ENCODE results near the gene CTSW.
A peak's percentile ranks its signal among the peaks of the same experiment; 100 is the strongest.

CTSW gene

GRCh38 chr11:65868076-65868667 lies 11.5 kb upstream of the CTSW start:
- DNase-seq, result no peak

DNA sequence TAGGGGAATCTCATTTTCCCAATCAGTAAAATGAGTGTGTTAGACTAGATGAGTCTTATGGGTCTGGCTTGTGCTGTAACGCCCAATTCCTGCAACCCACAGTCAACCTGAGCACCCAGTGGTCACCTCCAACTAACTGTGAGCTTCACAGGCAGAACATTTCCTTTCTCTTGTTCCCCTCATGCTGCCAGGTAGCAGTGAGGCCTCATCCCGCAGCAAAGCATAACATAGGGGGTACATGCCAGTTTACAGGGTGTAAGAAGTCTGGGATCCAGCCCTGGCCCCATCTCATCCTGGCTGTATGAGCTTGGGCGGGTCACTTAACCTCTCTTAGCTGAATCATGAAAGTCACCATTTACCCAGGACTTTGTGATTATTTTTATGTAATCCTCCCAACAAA lies 10.7 kb upstream of the CTSW start:
- no peak for DNase-seq

DNA sequence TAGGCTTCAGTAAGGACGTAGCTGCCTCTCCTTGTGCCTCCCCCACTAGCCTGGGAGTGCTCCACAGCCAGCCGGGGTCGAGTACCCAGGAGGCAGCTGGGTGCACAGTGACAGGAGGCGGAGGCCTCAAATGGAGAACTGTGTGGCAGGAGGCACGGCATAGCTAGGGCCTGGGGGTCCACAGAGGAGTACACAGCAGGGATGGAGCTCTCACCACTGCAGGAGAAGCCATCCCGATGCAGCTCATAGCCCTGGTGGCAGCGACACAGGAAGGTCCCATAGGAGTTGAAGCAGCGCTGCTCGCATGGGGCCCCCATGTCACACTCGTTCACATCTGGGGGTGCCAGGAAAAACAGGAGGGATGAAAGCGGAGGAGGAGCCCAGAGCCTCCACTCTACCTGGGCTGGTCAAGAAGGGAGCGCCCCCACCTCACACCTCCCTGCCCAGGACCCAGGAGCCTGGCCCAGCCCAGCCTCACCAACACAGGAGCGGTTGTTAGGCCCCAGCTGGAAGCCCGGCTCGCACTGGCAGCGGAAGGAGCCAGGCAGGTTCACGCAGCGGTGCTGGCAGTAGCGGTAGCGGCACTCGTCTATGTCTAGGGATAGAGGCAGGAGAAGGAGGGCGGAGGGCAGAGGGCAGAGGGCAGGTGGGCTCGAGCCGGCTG lies 9.9 kb upstream of the CTSW start:
- DNase-seq, result no peak

GRCh38 chr11:65870307-65870658 lies 9.4 kb upstream of the CTSW start:
- DNase-seq, result no peak

- DNase-seq, result no peak
These were observed 8.6 kb upstream of the CTSW start for GRCh38 chr11:65870706-65871681.

- no peak for DNase-seq
These were observed 7.7 kb upstream of the CTSW start for GRCh38 chr11:65871811-65872548.

- no peak for DNase-seq
These were observed 6.9 kb upstream of the CTSW start, which contains the start of gene EFEMP2 for GRCh38 chr11:65872586-65873317. Gene EFEMP2, minus strand, starts transcription at chr11:65872800. Its CDS starts 446 bp downstream, at chr11:65872354.

DNA sequence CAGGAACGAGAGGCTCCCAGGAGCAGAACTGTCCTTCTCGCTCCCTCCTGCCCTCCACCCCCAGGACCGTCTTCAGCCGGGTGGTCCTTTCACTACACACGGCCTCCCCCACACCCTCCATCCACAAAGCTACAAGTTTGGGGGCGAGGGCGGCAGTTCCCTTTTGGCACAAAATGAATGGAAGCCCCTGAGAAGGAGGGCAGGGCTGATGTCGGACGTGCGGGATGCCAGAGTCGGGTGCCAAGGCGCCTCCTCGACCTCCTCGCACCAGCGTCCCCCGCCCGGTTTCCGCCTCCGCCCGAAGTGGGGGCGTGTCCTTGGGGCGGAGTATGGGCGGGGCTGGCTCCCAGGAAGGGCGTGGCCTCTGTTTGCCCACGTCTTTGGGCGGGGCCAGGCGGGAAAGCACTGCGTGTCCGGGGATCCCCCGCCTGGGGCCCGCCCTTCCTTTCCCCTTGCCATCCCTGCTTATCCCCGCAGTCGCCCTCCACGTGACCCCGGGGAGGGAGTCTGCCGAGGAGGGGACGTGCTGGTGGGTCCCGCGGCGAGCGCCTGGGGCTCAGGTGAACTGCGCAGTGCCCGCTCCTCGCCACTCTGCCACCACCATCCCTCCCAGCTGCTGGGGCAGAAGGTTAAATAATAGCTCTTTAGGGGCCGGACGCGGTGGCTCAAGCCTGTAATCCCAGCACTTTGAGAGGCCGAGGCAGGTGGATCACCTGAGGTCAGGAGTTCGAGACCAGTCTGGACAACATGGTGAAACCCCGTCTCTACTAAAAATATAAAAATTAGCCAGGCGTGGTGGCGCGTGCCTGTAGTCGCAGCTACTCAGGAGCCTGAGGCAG lies 6.1 kb upstream of the CTSW start:
- DNase-seq, result peak; percentile 31

- DNase-seq, result no peak
These were observed 390 bp downstream of the CTSW start for GRCh38 chr11:65880027-65880426.

DNA sequence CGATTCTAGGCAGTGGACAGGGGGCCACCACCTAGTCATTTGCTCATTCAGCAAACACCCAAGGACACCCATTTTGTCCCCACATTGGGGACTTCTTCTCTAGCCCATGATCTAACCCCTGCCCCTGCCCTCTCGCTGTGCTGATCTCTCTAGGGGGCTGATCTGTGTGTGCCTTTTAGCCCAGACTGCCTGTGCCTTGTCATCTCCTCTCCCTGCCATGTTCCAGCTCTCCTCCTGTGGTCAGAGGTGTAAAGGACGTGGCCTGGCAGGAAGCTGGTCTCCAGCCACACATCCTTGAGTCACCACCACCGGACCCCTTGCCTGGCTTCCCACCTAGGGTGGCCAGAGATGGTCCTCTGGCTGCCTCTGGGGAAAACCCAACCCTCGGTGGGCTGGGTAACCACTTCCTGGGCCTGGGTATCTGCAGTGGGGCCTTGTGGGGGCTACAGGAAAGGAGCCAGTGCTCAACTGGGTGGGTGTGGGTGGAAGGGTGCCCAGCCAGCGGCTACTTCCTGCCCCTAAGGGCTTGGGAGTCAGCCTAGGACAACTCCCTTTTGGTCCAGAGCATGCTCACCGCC lies 1.3 kb downstream of the CTSW start:
- no peak for DNase-seq

DNA sequence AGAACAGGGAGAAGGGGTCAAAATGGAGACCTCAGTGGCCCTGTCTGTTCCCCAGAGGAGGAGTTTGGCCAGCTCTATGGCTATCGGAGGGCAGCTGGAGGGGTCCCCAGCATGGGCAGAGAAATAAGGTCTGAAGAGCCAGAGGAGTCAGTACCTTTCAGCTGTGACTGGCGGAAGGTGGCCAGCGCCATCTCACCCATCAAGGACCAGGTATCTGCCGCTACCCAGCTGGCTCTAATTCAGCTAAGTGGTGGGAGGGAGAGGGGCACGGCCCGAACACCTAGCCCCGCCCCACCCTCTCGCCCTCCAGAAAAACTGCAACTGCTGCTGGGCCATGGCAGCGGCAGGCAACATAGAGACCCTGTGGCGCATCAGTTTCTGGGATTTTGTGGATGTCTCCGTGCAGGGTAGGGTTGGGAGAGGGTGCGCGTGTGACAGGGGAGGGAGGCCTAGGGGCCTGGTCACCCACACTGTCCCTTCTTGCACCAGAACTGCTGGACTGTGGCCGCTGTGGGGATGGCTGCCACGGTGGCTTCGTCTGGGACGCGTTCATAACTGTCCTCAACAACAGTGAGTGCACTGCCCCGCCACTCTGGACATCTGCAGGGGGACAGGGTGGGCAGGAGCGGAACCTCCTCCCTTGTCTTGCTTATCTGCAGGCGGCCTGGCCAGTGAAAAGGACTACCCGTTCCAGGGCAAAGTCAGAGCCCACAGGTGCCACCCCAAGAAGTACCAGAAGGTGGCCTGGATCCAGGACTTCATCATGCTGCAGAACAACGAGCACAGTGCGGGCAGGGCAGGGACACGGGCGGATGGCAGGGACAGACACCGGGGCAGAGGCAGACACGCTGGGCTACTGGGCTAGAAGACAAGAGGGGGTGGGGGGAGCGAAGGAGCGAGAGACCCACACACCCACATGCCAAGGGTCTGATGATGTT lies 2.8 kb downstream of the CTSW start:
- no peak for DNase-seq

DNA sequence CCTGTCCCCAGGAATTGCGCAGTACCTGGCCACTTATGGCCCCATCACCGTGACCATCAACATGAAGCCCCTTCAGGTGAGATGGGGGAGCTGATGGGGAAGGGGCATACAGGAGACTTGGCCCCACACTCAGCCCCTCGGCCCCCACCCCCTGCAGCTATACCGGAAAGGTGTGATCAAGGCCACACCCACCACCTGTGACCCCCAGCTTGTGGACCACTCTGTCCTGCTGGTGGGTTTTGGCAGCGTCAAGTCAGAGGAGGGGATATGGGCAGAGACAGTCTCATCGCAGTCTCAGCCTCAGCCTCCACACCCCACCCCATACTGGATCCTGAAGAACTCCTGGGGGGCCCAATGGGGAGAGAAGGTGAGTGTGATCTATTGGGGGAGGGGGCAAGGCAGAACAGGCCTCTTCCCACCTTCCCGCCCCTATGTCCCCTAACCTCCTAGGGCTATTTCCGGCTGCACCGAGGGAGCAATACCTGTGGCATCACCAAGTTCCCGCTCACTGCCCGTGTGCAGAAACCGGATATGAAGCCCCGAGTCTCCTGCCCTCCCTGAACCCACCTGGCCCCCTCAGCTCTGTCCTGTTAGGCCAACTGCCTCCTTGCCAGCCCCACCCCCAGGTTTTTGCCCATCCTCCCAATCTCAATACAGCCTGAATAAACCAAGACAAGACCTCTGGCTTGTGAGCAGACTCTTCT lies 3.6 kb downstream of the CTSW start:
- DNase-seq, result no peak

DNA sequence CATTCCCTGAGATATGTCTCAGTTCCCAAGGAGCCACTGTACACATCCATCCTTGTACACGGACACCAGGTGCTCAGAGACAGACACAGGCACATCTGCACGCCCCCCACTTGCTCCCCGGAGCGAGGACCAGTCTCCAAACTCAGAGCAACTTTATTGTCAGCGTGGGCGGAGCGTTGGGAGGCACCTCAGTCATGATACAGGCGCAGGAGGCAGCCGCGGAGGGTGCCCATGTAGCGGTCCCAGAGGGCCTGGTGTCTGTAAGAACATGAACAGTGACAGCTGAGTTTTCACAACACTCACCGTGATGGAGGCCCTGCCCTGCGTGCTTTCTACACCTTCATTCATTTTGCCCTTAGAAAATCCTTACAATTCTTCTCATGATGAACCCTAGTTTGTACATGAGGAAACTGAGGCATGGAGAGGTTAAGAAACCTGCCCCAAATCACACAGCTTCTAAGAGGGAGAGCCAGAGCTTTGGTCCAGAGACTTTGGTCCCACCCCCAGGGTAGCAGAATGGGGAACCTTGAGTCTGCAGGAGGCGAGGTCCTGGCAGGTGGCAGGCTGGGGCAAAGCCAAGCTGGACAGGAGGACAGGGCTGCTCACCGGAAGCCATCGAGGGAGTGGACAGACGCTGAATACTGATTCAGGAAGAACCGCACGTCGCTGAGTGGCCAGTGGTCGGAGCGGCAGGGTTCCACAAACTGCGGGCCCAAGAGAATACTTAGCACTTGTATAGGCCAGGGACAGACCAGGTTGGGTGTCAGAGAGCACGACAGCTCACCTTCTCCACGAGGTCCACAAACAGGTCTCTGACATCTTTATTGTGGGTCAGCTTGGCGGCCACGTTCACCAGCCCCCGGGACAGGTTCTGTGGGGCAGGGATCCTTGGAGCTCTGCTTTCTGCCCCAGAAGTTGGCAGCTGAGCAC lies 4.4 kb downstream of the CTSW start:
- no peak for DNase-seq

- no peak for DNase-seq
These were observed 5.1 kb downstream of the CTSW start for GRCh38 chr11:65884716-65885092.

DNA sequence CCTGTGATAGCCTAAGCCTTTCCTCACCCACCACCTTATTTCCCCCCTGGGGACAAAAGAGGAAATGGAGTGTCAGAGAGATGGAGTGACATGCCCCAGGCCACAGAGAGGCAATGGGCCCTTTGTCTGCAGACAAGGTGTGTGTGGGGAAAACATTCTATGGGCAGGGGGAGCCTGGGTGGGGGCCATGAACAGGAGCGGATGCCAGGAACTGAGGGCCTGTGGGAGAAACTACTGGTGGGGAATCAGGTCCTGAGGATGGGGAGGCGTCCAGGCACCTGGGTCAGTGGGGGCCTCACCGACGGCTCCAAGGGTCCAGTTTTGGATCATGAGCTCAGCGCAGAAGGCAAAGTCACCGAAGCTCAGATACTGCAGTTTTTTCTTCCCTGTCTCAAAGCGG lies 5.6 kb downstream of the CTSW start:
- DNase-seq, result no peak

GRCh38 chr11:65885808-65886536 lies 6.3 kb downstream of the CTSW start:
- DNase-seq, result no peak

Measured in NCI-H2081 treated with DMSO at 0.1 percent for 48 hours (cell line).